ENCODE data around the gene C4orf50.

C4orf50 gene

DNA sequence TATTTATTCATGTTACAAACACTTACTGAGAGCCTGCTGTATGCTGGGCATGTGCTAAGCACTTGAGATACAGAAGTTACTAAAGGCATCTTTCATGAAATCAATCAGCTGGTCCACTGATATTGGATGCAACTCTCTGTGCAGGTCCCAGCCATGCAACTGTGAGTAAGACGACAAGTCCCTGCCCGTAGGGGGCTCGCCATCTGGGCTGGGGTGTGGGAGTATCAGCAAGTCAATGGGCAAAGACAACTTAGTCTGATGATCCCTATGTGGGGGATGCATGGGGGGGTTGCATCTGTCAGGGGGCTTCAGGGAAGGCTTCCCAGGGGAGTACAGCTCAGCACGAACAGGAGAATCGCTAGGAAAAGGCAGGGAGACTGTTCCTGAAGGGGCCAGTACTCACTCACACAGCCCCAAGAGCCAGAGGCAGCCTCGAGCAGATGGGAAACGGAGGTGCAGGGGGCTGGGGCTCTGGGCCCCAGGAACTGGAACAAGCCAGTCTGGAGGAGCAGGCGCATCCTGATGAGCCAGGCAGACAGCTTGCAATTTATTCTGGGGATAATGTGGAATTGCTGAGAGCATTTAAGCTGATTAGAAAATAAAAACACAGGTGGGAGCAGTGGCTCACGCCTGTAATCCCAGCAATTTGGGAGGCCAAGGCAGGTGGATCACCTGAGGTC, 165.6 kb downstream of the C4orf50 start:
- DNase-seq = no peak

- no peak for DNase-seq
Observed at GRCh38 chr4:5851637-5852301, 166.5 kb downstream of the C4orf50 start.
